Stimulated activated CD8-positive, alpha-beta memory T cell treated with anti-CD3 and anti-CD28 coated beads, Interleukin-12 subunit alpha, Interleukin-12 subunit beta, amount 100 ng/mL, for 4 hours (primary cell): ENCODE measurements around the gene GKAP1.
"Not testable (repeated sequence)": the region's sequence is repeated elsewhere in the genome, so short reads cannot be mapped to it uniquely, and the experiment has no call there.

Source experiments
- DNase-seq: peaks from one replicate; pipeline ENCODE4 v3.0.0-alpha.2; 2020; ENCODE audit warnings: low read depth

GKAP1 gene

DNA sequence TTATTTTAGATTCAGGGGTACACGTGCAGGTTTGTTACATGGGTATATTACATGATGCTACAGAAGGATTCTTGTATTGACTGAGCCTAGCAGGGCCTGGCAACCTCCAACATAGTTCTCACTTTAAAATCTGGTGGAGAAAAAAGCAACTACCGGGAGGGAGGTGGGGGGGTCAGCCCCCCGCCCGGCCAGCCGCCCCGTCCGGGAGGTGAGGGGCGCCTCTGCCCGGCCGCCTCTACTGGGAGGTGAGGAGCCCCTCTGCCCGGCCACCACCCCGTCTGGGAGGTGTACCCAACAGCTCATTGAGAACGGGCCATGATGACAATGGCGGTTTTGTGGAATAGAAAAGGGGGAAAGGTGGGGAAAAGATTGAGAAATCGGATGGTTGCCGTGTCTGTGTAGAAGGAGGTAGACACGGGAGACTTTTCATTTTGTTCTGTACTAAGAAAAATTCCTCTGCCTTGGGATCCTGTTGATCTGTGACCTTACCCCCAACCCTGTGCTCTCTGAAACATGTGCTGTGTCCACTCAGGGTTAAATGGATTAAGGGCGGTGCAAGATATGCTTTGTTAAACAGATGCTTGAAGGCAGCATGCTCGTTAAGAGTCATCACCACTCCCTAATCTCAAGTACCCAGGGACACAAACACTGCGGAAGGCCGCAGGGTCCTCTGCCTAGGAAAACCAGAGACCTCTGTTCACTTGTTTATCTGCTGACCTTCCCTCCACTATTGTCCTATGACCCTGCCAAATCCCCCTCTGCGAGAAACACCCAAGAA lies 88.8 kb downstream of the GKAP1 start:
- DNase-seq: not testable (repeated sequence)

DNA sequence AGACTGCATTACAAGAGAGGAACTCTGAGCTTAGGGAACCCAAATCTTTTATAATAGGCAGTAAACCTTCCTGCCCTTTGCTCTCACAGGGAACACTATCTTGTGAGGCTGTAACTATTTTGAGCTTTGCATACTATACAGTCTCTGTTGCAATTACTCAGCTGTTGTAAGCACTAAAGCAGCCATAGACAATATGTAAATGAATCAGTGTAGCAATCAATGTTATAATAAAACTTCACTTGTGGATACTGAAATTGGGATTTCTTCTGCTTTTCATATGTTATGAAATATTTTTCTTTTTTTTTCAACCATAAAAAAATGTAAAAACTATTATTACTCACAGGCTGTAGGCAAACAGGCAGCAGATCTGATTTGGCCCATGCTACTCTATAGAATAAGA lies 93.1 kb downstream of the GKAP1 start:
- DNase-seq: no peak

DNA sequence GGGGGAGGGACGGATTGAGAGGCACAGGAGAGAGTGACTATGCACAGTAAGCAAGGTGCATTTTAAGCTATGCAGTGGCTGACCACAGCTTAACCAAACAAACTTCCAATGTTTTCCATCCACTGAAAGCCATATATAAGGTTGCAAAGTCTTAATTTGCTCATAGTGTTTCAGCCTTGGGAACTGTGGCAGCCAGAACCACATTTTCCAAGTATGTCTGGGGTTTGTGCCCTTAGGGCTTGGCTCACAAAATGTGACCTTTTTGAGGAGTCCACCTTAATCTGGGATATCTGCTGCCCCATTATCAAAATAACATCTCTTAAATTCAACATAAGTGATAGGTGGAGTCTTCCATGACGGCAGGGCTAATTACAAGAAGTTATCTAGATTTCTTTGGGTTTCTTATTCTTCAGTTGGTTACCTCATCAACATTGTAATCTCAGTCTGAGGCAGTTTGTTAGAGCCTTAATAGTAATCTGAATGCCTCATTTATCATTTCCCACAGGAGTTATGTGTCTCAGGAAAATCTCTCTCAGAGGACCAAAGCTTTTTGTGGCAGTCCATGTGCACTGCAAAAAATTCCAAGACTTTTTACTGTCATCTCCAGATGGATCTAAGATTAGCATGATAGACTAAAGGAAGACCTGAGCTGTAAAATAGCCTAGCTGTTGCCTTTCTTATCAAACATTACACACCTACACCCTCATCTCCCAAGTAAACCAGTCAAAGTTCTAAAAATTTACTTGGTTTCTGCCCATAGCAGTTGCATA lies 94.7 kb downstream of the GKAP1 start:
- DNase-seq: no peak

DNA sequence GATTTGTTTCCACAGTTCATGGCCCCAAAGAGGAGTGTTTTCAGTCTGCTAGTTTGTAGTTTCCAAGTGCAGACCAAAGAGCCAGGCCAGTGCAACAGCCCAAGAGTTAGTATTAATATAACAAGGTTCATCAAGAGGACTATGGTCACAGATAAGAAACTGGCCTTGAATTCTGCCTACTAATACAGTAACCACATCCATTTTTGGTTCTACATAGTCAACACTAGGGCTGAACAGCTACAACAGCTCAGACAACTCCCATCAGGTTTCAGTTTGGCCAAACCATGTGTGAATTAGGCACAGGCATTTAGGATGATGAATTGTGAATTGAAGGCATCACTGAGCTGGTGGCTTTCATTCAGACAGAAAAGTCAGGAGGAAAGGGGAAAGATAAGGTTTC lies 96.1 kb downstream of the GKAP1 start:
- no peak for DNase-seq

DNA sequence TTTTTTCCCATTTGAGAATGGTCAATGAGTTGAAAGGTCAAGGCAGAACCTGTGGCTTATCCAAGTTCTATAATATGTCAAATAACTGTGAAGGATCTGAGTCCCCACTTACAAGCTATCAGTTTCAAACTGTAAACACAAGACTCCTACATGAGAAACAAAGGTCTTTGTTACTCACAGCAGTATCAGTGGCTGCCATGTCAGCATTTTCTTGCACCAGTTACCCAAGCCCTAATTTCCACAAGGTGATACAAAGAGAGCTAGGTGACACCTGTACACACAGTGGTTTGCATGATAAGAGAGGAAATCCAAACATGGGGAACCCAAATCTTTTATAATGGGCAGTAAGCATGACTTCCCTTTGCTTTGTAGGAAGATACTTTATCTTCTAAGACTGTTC lies 101.8 kb downstream of the GKAP1 start:
- no peak for DNase-seq

DNA sequence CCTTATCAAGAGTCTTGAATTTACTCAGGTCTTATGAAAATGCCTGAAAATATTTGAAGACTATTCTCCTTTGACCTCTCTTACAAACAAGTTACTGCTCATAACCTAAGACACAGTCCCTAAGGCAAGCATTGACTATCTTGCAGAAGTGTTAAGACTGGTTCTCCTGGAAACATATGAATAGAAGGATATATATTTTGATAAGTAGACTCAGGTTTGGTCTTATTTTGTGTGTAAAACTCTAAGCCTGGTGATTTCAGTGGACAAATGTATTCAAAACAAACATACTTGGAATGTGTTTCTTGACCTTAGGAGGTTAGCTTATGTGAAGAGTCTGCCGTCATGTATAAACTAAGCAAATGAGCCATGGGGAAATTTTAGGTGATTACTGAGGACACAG lies 102.3 kb downstream of the GKAP1 start:
- DNase-seq: no peak

DNA sequence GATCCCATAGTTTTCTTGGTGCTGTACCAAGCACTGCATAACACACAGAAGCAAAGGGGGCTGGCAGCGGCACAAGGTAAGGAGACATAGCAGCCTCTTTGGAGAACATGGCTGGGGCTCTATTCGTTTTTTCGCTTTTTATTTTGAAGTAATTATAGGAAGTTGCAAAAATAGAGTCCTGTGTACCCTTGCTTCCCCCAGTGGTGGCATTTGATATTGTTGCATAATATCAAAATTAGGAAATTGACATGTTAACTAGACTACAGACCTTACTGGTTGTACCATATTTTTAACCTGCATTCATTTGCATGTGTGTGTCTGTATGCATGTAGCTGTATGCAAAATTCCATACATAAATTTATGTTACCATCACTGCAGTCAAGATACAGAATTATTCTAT lies 103.2 kb downstream of the GKAP1 start:
- no peak for DNase-seq

DNA sequence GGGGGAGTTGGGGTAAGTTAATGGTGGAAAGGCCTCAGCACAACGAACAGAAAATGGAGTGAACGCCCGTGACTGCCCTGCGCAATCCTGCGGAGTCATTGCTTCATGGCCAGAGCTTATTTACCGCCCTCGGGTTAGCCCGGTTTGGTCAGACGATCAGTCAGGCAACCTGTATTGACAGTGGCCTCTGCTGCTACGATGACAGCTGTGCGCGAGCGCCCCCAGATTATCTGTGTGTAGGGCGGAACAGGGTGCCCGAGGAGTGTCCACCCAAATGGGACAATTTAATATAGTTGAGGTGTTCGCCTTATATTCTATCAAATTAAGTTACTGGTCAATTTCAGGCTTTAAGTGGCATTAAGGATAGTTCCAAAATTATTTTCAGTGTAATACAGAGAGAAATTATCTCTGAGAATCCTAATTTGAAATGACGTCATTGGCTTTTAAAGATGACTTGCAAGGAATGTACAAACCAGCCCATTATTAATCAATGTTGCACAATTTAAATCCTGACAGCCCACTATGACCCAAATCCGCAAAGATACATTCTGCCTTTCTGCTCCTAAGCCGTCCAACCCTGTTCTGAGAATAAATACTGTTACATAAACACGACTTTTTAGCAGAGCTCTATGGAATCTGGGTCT lies 108.9 kb downstream of the GKAP1 start:
- DNase-seq: peak; percentile 31

DNA sequence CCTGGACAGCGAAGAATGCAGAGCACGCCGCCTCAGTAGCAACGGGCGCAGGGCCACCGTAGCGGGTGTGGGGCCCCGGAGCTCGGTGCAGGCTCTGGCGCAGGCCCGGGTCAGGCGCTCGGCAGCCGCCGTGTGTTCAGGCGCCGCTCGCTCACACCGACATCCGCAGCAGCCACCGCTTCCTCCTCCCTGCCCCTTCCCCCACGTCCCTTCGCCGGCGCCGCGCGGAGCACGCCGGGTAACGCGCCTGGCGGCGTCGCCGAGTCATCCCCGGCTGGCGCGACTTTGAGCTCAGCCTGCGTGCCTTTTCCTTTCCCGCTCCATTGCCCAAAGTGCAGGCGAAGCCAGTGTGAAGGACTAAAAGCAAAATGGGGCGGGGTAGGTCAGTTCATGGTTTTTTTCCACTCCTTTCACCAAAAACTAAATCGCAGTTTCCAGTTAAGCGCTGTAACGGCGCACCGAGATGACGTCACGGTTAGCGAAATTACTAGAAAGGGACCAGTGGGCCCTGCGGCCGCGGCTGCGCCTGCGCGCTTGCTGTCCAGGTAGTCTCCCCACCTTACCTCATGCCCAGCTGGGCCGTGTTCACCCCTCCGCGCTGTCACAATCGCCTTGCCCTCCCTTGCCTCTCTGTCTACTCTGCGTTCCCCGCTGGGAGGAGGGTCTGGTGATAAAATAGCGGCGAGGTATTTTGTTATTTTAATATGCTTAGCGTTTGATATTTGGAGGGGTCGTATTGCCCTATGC lies 109.6 kb downstream of the GKAP1 start, which contains the start of gene UBQLN1:
Gene UBQLN1 (minus strand): TSS at position 191 of the 747 bp plus-strand sequence. CDS start 279 bp downstream, outside the sequence.
- peak; percentile 86 for DNase-seq

DNA sequence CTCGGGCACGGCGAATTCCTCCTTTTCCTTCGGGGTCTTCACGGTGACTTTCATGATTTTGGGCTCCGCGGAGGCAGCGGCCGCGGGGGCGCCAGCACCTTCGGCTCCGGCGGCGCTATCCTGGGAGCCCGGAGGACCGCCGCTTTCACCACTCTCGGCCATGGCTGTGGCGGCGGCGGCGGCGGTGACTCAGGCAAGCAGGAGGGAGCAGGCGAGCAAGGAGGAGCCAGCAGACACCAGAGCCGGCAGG lies 110.1 kb downstream of the GKAP1 start:
- no peak for DNase-seq

DNA sequence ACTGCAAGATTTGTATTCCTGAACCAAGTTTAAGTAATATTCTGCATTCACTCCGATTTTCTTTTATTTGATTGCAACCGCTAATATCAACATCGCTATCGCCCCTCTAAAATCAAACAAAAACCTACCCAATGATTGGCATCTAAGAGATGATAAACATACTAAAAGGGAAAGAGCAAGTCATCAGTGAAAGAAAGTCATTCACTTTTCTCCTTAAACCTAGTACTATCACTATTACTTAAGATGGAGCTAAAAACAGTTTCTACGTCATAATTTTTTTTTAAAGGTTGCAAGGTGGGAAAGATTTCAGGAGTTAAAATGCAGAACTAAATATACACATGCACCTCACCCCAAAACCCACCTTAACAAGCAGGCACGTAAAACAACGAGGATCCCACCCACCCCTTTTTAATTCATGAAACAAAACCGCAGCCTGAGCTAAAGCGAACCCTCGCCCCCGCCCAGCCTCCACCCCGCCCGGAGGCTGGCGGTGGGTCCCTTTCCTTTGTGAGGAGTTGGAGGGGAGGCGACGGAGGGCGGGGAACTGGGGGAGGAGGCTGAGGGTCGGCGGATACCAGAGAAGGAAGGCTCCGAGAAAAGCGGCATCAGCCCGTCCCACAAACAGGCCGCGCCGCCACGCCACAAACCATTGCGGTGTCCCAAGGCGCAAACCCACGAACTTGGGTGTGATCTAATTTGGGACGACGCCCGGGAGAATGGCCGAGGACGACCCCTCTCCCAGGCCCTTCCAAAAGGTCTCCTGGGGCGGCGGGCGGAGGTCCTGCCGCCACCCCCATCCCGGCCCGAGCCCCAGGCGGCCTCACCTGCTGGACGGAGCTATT lies 110.7 kb downstream of the GKAP1 start:
- DNase-seq: peak; percentile 54

DNA sequence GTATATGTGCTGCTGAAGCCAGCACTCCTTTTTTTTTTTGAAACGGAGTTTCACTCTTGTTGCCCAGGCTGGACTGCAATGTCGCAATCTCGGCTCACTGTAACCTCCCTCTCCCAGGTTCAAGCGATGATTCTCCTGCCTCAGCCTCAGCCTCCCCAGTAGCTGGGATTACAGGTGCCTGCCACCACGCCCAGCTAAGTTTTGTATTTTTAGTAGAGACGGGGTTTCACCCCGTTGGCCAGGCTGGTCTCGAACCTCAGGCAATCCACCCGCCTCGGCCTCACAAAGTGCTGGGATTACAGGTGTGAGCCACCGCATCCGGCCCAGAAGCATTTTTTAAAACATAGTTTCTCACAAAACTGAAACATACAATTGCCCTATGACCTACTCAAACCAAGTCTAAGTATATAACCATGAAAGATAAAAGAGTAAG lies 112.3 kb downstream of the GKAP1 start:
- not testable (repeated sequence) for DNase-seq

DNA sequence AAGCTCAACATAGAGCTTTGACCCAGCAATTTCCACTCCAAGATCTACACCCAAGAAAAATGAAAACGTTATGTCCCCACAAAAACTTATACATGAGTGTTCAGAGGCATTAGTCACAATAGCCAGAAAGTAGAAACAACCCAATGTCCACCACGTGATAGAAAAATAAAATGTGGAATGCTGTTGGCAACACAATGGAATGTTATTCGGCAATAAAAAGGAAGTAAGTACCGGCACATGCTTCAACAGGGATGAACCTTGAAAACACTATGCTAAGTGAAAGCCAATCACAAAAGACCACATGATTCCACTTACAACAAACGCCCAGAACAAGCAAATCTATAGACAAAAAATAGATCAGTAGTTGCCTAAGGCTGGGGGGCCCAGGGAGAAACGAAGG lies 115.8 kb downstream of the GKAP1 start:
- no peak for DNase-seq

DNA sequence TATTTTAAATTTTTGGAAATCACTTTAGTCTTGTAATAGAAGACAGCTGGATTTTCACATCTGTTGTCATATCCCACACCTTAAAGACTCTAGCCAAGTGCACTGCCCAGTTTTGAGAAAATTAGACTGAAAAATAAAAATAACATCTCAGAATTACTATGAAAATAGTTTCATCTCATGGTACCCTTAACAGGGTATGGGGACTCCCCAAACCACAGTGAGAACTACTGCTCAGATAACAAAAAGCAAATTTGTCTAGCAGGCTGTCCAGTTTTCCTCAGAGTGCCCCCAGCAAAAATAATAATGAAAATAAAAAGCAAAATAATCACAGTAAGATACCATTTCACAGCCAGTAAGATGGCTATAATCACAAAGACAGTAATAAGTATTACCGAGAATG lies 116.3 kb downstream of the GKAP1 start:
- no peak for DNase-seq

DNA sequence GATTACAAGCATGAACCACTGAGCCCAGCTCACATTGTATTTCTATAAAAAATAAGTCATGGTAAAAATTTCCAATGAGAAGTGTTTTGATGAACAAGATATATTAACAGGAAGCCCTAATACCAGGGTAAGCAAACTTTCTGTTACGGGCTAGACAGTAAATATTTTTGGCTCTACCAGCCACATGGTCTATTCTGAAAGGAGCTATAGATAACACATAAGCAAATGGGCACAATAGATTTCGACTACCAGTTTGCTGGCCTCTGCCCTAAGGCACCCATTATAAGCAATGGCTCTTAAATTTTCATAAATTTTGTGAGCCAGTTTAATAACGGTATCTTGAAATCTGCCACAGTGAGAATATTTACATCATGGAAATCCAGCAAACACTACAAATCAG lies 118.0 kb downstream of the GKAP1 start:
- no peak for DNase-seq

DNA sequence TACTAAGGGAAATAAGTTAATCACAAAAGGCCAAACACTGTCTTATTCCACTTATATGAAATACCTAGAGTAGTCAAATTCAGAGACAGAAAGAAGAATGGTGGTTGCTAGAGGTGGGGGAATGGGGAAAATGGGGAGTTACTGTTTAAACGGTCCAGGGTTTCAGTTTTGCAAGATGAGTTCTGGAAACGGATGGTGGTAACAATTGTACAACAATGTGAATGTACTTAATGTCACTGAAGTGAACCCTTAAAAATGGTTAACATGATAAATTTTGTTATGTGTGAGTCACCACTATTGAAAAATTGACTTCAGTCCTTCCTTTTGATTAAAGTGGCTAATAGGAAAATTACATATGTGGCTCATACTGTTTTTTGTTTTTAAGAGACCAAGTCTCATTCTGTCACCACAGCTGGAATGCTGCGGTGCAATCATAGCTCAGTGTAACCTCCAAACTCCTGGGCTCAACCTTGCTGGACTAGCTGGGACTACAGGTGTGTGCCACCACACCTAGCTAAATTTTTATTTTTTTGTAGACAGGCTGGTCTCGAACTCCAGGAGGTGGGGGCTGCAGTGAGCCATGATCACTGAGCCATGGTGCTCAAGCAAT lies 118.5 kb downstream of the GKAP1 start:
- no peak for DNase-seq

DNA sequence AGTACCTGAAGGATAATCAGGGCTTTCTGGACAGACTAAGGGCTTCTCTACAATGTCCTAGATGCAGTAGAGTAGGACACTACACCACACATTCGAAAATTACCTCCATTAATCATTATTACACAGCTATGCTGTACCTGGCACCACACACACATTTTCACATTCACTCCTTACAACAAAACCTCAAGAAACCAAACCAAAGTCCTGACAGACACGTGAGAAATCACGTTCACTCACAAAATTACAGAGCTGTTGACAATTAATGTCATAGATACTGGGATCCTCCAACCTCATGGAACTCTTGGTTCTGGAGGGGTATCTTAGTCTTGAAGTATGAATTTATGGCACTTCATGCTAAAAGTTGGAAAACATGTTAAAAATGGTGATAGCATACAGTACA lies 126.1 kb downstream of the GKAP1 start:
- DNase-seq: no peak
